Liver (tissue), 9 donors: ENCODE data around the gene SPIN1. TPM values are rescaled to one million over a fixed set of nuclear protein-coding genes. Genes with fewer than 3 reads are reported as not detected.

Experiments
- DNase-seq: peaks from one replicate; pipeline ENCODE4 v3.0.0-alpha.2; 2017; ENCODE audit warnings: low spot score
- H3K27ac ChIP-seq, 2 donors: one replicate each; pipeline ENCODE4 v1.7.0; 2013; ENCODE audit warnings: inconsistent platforms in 2 of 2, low read length in 2 of 2, control low read depth in 1 of 2, low read depth in 1 of 2, mild to moderate bottlenecking in 1 of 2
- H3K27me3 ChIP-seq, 4 donors: one replicate each; pipeline versions ENCODE4 v1.6.1 to v1.7.0; 2013; ENCODE audit warnings: low read length in 3 of 4, inconsistent platforms in 1 of 4, mild to moderate bottlenecking in 1 of 4, moderate library complexity in 1 of 4; ENCODE audit not compliant: control insufficient read depth in 4 of 4, insufficient read depth in 4 of 4
- H3K36me3 ChIP-seq, 4 donors: one replicate each; pipeline versions ENCODE4 v1.6.1 to v1.7.0; 2013; ENCODE audit warnings: low read length in 3 of 4, mild to moderate bottlenecking in 3 of 4, low read depth in 1 of 4, moderate library complexity in 1 of 4; ENCODE audit not compliant: control insufficient read depth in 4 of 4, insufficient read depth in 3 of 4
- H3K4me1 ChIP-seq, 4 donors: one replicate each; pipeline versions ENCODE4 v1.6.1 to v1.7.0; 2013; ENCODE audit warnings: low read length in 3 of 4, mild to moderate bottlenecking in 3 of 4, moderate library complexity in 1 of 4; ENCODE audit not compliant: control insufficient read depth in 4 of 4, insufficient read depth in 4 of 4
- H3K4me3 ChIP-seq, 3 donors: one replicate each; pipeline versions ENCODE4 v1.6.1 to v1.7.0; 2013; ENCODE audit warnings: low read length in 3 of 3, control low read depth in 1 of 3, low read depth in 1 of 3, mild to moderate bottlenecking in 1 of 3
- H3K9ac ChIP-seq, 2 donors: one replicate each; pipeline ENCODE4 v1.7.0; 2013; ENCODE audit warnings: low read length in 2 of 2, mild to moderate bottlenecking in 2 of 2, moderate library complexity in 2 of 2, control low read depth in 1 of 2, low read depth in 1 of 2
- H3K9me3 ChIP-seq, 4 donors: one replicate each; pipeline versions ENCODE4 v1.6.1 to v1.7.0; 2013; ENCODE audit warnings: low read length in 3 of 4; ENCODE audit not compliant: control insufficient read depth in 4 of 4
- ATF3 ChIP-seq: IDR thresholded peaks from 2 replicates; pipeline ENCODE4 v1.6.1; 2016; ENCODE audit warnings: antibody characterized with exemption
- CTCF ChIP-seq: fragments of 150-350 bp; IDR thresholded peaks from 2 replicates; pipeline ENCODE4 v1.5.1; 2017; ENCODE audit warnings: improper control_type of control experiment, low read depth, low read length; ENCODE audit not compliant: missing input control
- EGR1 ChIP-seq, 2 donors: IDR thresholded peaks; 2 replicates each; pipeline ENCODE4 v1.6.1; 2016 to 2018; ENCODE audit warnings: antibody characterized with exemption in 2 of 2, low read depth in 2 of 2
- FOXA2 ChIP-seq: IDR thresholded peaks from 2 replicates; pipeline ENCODE4 v1.6.1; 2016; ENCODE audit warnings: antibody characterized with exemption
- GABPA ChIP-seq, 2 donors: IDR thresholded peaks in 1 of 2; conservative IDR thresholded peaks in 1 of 2; 2 replicates each; pipeline ENCODE4 v1.6.1; 2016; ENCODE audit warnings: antibody characterized with exemption in 2 of 2, mild to moderate bottlenecking in 1 of 2, moderate library complexity in 1 of 2
- HNF4G ChIP-seq: IDR thresholded peaks from 2 replicates; pipeline ENCODE4 v1.6.1; 2016; ENCODE audit warnings: antibody characterized with exemption
- JUND ChIP-seq, 2 donors: IDR thresholded peaks; 2 replicates each; pipeline ENCODE4 v1.6.1; 2016; ENCODE audit warnings: antibody characterized with exemption in 2 of 2
- MAX ChIP-seq: IDR thresholded peaks from 2 replicates; pipeline ENCODE4 v1.6.1; 2016; ENCODE audit warnings: antibody characterized with exemption
- NR2F2 ChIP-seq: IDR thresholded peaks from 2 replicates; pipeline ENCODE4 v1.6.1; 2016; ENCODE audit warnings: antibody characterized with exemption
- RXRA ChIP-seq, 2 donors: IDR thresholded peaks; 2 replicates each; pipeline ENCODE4 v1.6.1; 2017 to 2018; ENCODE audit warnings: antibody characterized with exemption in 2 of 2, mild to moderate bottlenecking in 1 of 2
- TAF1 ChIP-seq: conservative IDR thresholded peaks from 2 replicates; pipeline ENCODE4 v1.6.1; 2016; ENCODE audit warnings: antibody characterized with exemption, mild to moderate bottlenecking
- YY1 ChIP-seq: IDR thresholded peaks from 2 replicates; pipeline ENCODE4 v1.6.1; 2016; ENCODE audit warnings: antibody characterized with exemption, mild to moderate bottlenecking
- ZBTB33 ChIP-seq: IDR thresholded peaks from 2 replicates; pipeline ENCODE4 v1.6.1; 2016; ENCODE audit warnings: antibody characterized with exemption
- WGBS: extraction: QIAGEN DNeasy Blood & Tissue Kit; methylation state at CpG from one replicate; pipeline ENCODE4 v1.1.7; 2013; 5-methylcytosine and 5-hydroxymethylcytosine counted together
- polyA plus RNA-seq, 2 donors: library from polyadenylated mRNA; stranded (reverse) in 1 of 2; unstranded in 1 of 2; fragments of 200-250 nt in 1 of 2; fragments of >200 nt in 1 of 2; fragmentation: Nextera tagmentation in 1 of 2; extraction: Ambion mirVana in 1 of 2; gene quantifications; one replicate each; pipeline versions ENCODE4 v1.2.1 to v1.2.3, GENCODE V29; 2013 to 2015
- total RNA-seq, 2 donors: library from RNA; depleted of rRNA; stranded (reverse); fragments of >200 nt; gene quantifications; one replicate each; pipeline ENCODE4 v1.2.3, GENCODE V29; 2014
- donor health status: healthy.
- donor health status: healthy.
- donor health status: healthy.
- donor health status: healthy.
- donor health status: healthy.

SPIN1 gene
- total and polyA plus RNA-seq, 4 donors = 9.0 to 30.3 (median 18.6) TPM

- peaks cover 0 to 2% (median 0%) of the 10 kb centered on the region in 4 donors for H3K9me3 ChIP-seq
- no peaks in the 10 kb centered on the region for H3K4me1 ChIP-seq
- H3K9ac ChIP-seq = no peak overlapping the region
- no peak overlapping the region for H3K27ac ChIP-seq
- H3K4me3 ChIP-seq = no peak overlapping the region
- 97% methylated on average over 4 of the region's 4 CpGs for WGBS
- DNase-seq = no peak
- no peaks in the 10 kb centered on the region for H3K36me3 ChIP-seq
- TF ChIP-seq ATF3 (no peak), GABPA (IDR thresholded peaks at IDR 0.05 in 1 of 2, conservative IDR thresholded peaks at IDR 0.05 in 1 of 2) (no peak), RXRA (IDR thresholded peaks at IDR 0.05) (no peak), TAF1 (no peak), EGR1 (IDR thresholded peaks at IDR 0.05; ENCODE audit: low read depth in 2 of 2) (no peak), FOXA2 (no peak), JUND (IDR thresholded peaks at IDR 0.05) (no peak), YY1 (no peak), MAX (no peak), ZBTB33 (no peak), HNF4G (no peak)
- H3K27me3 ChIP-seq = no peaks in the 10 kb centered on the region
These were observed 23.2 kb downstream of the SPIN1 start for GRCh38 chr9:88411471-88411870.

GRCh38 chr9:88414298-88414697, 26.1 kb downstream of the SPIN1 start:
- H3K9ac ChIP-seq = no peak overlapping the region
- TF ChIP-seq GABPA (IDR thresholded peaks at IDR 0.05 in 1 of 2, conservative IDR thresholded peaks at IDR 0.05 in 1 of 2) (no peak), JUND (IDR thresholded peaks at IDR 0.05) (no peak), YY1 (no peak)
- 97% methylated on average over 2 of the region's 2 CpGs for WGBS
- H3K9me3 ChIP-seq = peaks cover 0 to 5% (median 2%) of the 10 kb centered on the region in 4 donors
- H3K27me3 ChIP-seq = no peaks in the 10 kb centered on the region
- no peak overlapping the region for H3K27ac ChIP-seq
- H3K4me1 ChIP-seq = no peaks in the 10 kb centered on the region
- H3K4me3 ChIP-seq = no peak overlapping the region
- no peaks in the 10 kb centered on the region for H3K36me3 ChIP-seq
- DNase-seq = no peak

- no peak overlapping the region for H3K4me3 ChIP-seq
- H3K9ac ChIP-seq = no peak overlapping the region
- H3K27ac ChIP-seq = no peak overlapping the region
- TF ChIP-seq HNF4G = no peak
- no peak for TF ChIP-seq GABPA (IDR thresholded peaks at IDR 0.05 in 1 of 2, conservative IDR thresholded peaks at IDR 0.05 in 1 of 2)
- no peak for TF ChIP-seq JUND (IDR thresholded peaks at IDR 0.05)
- no peak for TF ChIP-seq FOXA2
- TF ChIP-seq NR2F2 = no peak
- TF ChIP-seq CTCF = no peak
- no peak for TF ChIP-seq ZBTB33
- no peak for TF ChIP-seq TAF1
- 91% methylated on average over 4 of the region's 4 CpGs for WGBS
- no peak for DNase-seq
- H3K4me1 ChIP-seq = peaks cover 0 to 2% (median 0%) of the 10 kb centered on the region in 4 donors
- no peaks in the 10 kb centered on the region for H3K36me3 ChIP-seq
- peaks cover 0 to 11% (median 4%) of the 10 kb centered on the region in 4 donors for H3K9me3 ChIP-seq
- H3K27me3 ChIP-seq = no peaks in the 10 kb centered on the region
These were observed 29.8 kb downstream of the SPIN1 start for GRCh38 chr9:88418025-88418424.
